T-helper 2 cell (primary cell): ENCODE results near the gene KRTAP19-5.
A peak's percentile ranks its signal among the peaks of the same experiment; 100 is the strongest.

ENCODE experiments used
- DNase-seq, 5 experiments: peaks; one replicate each; pipeline versions ENCODE4 v3.0.0 to v3.0.0-alpha.2; 2012 to 2022
- total RNA-seq, 2 donors: gene quantifications; one replicate each; lab custom pipeline; 2026; lab: John Stamatoyannopoulos, UW

Gene KRTAP19-5
- total RNA-seq: 0 reads per million in 2 donors

- DNase-seq: peak in 1 of 5 experiments; percentile 56
These were observed at the start of gene KRTAP19-5 for GRCh38 chr21:30502041-30502440. TSS of gene KRTAP19-5 (minus strand) at chr21:30502141. CDS start at chr21:30502090, 51 bp downstream.

- DNase-seq: no peak
These were observed 39.8 kb upstream of the KRTAP19-5 start, which contains the start of gene KRTAP19-6 for GRCh38 chr21:30541764-30542163. TSS of gene KRTAP19-6 (minus strand) at chr21:30541864. CDS start at chr21:30541833, 31 bp downstream.

GRCh38 chr21:30518876-30519275, 16.9 kb upstream of the KRTAP19-5 start:
- no peak for DNase-seq

GRCh38 chr21:30515681-30516080, 13.7 kb upstream of the KRTAP19-5 start:
- no peak for DNase-seq

- peak in 1 of 5 experiments; percentile 6 for DNase-seq
These were observed 3.8 kb upstream of the KRTAP19-5 start for GRCh38 chr21:30505621-30506205.

- no peak for DNase-seq
These were observed 4.9 kb downstream of the KRTAP19-5 start, which contains the start of gene KRTAP19-4 for GRCh38 chr21:30497065-30497464. TSS of gene KRTAP19-4 (minus strand) at chr21:30497165. CDS start at chr21:30497110, 55 bp downstream.

GRCh38 chr21:30491963-30492428, 9.9 kb downstream of the KRTAP19-5 start, which contains the start of gene KRTAP19-3:
TSS of gene KRTAP19-3 (minus strand) at chr21:30492013. CDS start at chr21:30491957, 56 bp downstream.
- no peak for DNase-seq

- DNase-seq: no peak
These were observed 14.6 kb downstream of the KRTAP19-5 start, which contains the start of gene KRTAP19-2 for GRCh38 chr21:30487336-30487735. TSS of gene KRTAP19-2 (minus strand) at chr21:30487436. CDS start at chr21:30487348, 88 bp downstream.

GRCh38 chr21:30486180-30486579, 15.8 kb downstream of the KRTAP19-5 start:
- DNase-seq: no peak

GRCh38 chr21:30482130-30482529, 19.8 kb downstream of the KRTAP19-5 start:
- no peak for DNase-seq

- DNase-seq: no peak
These were observed 21.8 kb downstream of the KRTAP19-5 start, which contains the start of gene KRTAP19-1 for GRCh38 chr21:30480145-30480544. TSS of gene KRTAP19-1 (minus strand) at chr21:30480367. CDS start at chr21:30480317, 50 bp downstream.

GRCh38 chr21:30479259-30479658, 22.7 kb downstream of the KRTAP19-5 start:
- no peak for DNase-seq

GRCh38 chr21:30478004-30478403, 23.9 kb downstream of the KRTAP19-5 start:
- DNase-seq: no peak

GRCh38 chr21:30468900-30469714, 32.8 kb downstream of the KRTAP19-5 start:
- no peak for DNase-seq

GRCh38 chr21:30463713-30464112, 38.2 kb downstream of the KRTAP19-5 start:
- peak in 1 of 5 experiments; percentile 13 for DNase-seq
